Panc1 (cell line): Measurements from ENCODE around the gene DIS3L2.

Experiments used
- CTCF ChIP-seq: fragments of 450-650 bp; IDR thresholded peaks from 2 replicates; pipeline ENCODE4 v1.5.1; 2017; ENCODE audit warnings: mild to moderate bottlenecking
- POLR2AphosphoS5 ChIP-seq: IDR thresholded peaks from 2 replicates; pipeline ENCODE4 v1.6.1; 2012; ENCODE audit warnings: mild to moderate bottlenecking, low read depth, low read length, moderate library complexity
- TF ChIP-seq, protein P1 (sequence below), 2 experiments: IDR thresholded peaks; 2 replicates each; pipeline ENCODE4 v1.6.1; 2011 to 2012; ENCODE audit warnings: low read depth in 2 of 2, control low read depth in 1 of 2, low read length in 1 of 2, mild to moderate bottlenecking in 1 of 2, moderate library complexity in 1 of 2; ENCODE audit not compliant: insufficient read depth in 1 of 2

DNA sequence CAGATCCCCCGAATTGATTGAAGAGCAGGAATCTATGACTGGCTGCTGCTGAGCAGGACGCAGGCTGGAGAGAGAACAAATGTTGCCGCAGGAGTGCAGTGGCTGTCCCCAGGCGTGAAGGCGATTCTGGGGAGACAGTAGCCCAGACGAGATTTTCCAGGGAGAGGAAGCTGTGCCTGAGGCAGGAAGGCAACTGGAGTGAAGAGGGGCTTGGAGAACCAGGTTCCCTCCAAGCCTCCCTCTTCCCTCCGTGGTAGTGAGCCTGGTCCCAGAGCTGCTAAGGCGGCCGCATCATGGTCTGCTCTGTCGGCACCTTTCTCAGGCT is 34.0 kb upstream of the DIS3L2 start:
- TF ChIP-seq POLR2AphosphoS5, result no peak
- no peak for TF ChIP-seq CTCF
- TF ChIP-seq, protein P1, sequence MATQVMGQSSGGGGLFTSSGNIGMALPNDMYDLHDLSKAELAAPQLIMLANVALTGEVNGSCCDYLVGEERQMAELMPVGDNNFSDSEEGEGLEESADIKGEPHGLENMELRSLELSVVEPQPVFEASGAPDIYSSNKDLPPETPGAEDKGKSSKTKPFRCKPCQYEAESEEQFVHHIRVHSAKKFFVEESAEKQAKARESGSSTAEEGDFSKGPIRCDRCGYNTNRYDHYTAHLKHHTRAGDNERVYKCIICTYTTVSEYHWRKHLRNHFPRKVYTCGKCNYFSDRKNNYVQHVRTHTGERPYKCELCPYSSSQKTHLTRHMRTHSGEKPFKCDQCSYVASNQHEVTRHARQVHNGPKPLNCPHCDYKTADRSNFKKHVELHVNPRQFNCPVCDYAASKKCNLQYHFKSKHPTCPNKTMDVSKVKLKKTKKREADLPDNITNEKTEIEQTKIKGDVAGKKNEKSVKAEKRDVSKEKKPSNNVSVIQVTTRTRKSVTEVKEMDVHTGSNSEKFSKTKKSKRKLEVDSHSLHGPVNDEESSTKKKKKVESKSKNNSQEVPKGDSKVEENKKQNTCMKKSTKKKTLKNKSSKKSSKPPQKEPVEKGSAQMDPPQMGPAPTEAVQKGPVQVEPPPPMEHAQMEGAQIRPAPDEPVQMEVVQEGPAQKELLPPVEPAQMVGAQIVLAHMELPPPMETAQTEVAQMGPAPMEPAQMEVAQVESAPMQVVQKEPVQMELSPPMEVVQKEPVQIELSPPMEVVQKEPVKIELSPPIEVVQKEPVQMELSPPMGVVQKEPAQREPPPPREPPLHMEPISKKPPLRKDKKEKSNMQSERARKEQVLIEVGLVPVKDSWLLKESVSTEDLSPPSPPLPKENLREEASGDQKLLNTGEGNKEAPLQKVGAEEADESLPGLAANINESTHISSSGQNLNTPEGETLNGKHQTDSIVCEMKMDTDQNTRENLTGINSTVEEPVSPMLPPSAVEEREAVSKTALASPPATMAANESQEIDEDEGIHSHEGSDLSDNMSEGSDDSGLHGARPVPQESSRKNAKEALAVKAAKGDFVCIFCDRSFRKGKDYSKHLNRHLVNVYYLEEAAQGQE (IDR thresholded peaks at IDR 0.05; ENCODE audit: insufficient read depth in 1 of 2, low read depth in 2 of 2, low read length in 1 of 2), result no peak
